ENCODE results near the gene PROM2.
"Not testable (repeated sequence)": the region's sequence is repeated elsewhere in the genome, so short reads cannot be mapped to it uniquely, and the experiment has no call there.

The PROM2 gene, protein sequence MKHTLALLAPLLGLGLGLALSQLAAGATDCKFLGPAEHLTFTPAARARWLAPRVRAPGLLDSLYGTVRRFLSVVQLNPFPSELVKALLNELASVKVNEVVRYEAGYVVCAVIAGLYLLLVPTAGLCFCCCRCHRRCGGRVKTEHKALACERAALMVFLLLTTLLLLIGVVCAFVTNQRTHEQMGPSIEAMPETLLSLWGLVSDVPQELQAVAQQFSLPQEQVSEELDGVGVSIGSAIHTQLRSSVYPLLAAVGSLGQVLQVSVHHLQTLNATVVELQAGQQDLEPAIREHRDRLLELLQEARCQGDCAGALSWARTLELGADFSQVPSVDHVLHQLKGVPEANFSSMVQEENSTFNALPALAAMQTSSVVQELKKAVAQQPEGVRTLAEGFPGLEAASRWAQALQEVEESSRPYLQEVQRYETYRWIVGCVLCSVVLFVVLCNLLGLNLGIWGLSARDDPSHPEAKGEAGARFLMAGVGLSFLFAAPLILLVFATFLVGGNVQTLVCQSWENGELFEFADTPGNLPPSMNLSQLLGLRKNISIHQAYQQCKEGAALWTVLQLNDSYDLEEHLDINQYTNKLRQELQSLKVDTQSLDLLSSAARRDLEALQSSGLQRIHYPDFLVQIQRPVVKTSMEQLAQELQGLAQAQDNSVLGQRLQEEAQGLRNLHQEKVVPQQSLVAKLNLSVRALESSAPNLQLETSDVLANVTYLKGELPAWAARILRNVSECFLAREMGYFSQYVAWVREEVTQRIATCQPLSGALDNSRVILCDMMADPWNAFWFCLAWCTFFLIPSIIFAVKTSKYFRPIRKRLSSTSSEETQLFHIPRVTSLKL

DNA sequence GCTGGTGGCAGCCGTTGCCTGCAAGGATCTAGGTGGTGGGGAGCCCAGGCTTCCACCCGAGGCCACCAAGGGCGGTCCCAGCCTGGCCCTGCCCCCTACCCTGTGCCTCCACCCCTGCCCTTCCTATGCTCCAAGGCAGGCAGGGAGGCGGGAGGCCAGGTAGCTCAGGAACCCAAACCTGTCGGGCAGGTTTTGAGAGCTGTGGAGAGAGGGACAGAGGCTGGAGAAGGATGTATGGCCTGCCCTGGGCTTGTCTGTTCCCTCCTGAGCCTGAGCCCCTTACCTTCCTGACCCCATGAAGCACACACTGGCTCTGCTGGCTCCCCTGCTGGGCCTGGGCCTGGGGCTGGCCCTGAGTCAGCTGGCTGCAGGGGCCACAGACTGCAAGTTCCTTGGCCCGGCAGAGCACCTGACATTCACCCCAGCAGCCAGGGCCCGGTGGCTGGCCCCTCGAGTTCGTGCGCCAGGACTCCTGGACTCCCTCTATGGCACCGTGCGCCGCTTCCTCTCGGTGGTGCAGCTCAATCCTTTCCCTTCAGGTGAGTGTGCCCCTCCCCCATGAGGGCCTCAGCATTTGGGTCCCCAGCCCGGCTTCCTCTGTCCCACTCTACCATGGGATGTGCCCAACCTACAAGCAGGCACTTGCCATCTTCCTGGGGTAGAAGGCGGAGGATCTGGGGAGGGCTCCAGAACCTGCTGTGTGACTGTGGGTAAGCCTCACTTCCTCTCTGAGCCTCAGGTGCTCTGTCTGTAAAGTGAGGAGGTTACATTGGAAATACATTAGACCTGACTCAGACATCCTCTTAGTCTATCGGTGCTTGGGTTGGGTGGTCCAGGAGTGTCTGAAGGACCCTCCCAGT lies at the start of gene PROM2:
Gene PROM2 (plus strand): TSS at position 159 of the 860 bp plus-strand sequence. CDS start 137 bp downstream, at position 296.
- Mint-ChIP-seq H3K4me3 (no peak within 1 kb of the TSS), H3K27me3 (ENCODE audit: low read depth) (no peaks in the 10 kb centered on the region), H3K9me3 (no peaks in the 10 kb centered on the region), H3K27ac (no peak within 1 kb of the TSS), H3K36me3 (ENCODE audit: low read depth) (no peaks in the 10 kb centered on the region), H3K4me1 (ENCODE audit: low read depth) (no peaks in the 10 kb centered on the region)

DNA sequence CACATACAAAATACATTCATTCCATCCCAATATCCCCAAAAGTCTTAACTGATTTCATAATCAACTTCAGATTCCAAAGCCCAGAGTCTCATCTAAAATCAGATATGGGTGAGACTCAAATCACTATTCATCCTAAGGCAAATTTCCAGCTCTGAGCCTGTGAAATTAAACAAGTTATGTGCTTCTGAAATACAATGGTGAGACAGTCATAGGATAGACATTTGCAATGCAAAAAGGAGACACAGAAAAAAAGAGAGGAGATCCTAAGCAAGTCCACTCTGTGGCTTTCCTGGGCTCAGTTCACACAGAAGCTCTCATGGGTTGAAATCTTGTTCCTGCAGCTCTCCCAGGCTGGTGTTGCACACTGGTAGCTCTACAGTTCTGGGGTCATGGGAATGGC lies 48.6 kb upstream of the PROM2 start:
- H3K36me3 Mint-ChIP-seq (ENCODE audit: low read depth): peaks cover 2% of the 10 kb centered on the region
- no peaks in the 10 kb centered on the region for H3K4me1 Mint-ChIP-seq (ENCODE audit: low read depth)
- H3K4me3 Mint-ChIP-seq: no peak overlapping the region
- H3K27ac Mint-ChIP-seq: no peak overlapping the region
- H3K9me3 Mint-ChIP-seq: peaks cover 60% of the 10 kb centered on the region
- no peaks in the 10 kb centered on the region for H3K27me3 Mint-ChIP-seq (ENCODE audit: low read depth)

DNA sequence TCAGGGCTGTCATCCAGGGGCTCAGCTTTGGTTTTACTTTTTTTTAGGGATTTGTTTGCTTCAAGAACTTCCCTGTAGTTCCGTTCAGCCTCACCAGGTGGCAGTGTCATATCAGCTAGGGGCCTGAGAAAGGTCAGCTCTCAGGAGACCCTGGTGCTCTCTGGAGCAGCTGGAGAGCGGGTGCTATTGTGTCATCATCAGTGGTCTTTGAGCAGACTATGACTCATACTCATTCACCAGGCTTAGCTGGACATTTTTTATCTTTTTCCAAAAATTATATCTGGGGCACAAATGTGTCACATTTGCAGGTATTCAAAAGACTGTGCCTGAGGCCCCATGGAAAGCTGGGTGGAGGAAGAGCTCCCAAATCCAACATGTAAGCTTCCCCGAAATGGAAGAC lies 42.5 kb upstream of the PROM2 start:
- Mint-ChIP-seq H3K36me3 (ENCODE audit: low read depth) (no peaks in the 10 kb centered on the region), H3K4me1 (ENCODE audit: low read depth) (no peaks in the 10 kb centered on the region), H3K27ac (no peak overlapping the region), H3K27me3 (ENCODE audit: low read depth) (no peaks in the 10 kb centered on the region), H3K9me3 (peaks cover 30% of the 10 kb centered on the region), H3K4me3 (no peak overlapping the region)

DNA sequence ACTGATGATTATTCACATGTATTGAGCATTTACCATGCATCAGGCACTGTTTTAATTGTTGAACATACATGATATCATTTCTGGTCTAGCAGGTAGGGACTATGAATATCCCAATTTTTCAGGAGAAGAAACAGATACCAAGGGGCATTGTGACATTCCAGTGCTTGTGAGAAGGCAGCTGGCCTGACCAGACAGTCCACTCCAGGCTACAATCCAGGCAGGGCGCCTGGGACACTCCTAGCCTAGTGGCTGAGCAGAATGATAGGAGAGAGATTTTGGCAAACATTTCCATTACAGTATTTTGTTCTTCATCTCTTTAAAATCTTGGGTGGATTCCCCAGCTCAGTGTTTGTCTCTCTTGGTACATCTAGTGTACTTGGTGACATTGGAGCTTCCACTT lies 42.0 kb upstream of the PROM2 start:
- H3K4me3 Mint-ChIP-seq: no peak overlapping the region
- H3K36me3 Mint-ChIP-seq (ENCODE audit: low read depth): no peaks in the 10 kb centered on the region
- H3K27ac Mint-ChIP-seq: no peak overlapping the region
- H3K27me3 Mint-ChIP-seq (ENCODE audit: low read depth): no peaks in the 10 kb centered on the region
- H3K9me3 Mint-ChIP-seq: peaks cover 27% of the 10 kb centered on the region
- H3K4me1 Mint-ChIP-seq (ENCODE audit: low read depth): no peaks in the 10 kb centered on the region

DNA sequence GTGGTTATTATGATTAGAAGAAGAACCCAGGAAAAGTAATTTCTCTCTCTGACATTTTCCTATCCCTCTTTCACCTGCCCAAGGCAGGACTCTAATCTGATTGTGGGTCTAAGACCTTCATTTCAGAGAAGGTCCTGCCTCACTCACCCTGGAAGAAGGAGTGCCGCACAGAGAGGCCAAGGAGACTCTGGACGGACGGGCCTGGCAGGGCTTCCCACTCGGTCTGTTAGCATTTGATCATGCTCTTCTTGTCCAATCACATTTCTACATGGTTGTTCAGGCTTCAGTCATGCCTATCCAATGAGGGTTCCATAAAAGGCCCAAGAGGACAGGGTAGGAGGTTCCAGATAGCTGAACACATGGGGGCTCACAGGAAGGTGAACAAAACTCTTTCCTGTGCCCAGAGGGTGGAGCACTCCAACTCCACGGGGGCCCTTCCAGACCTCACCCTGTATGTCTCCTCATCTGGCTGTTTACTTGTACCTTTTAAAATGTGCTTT lies 39.9 kb upstream of the PROM2 start:
- H3K36me3 Mint-ChIP-seq (ENCODE audit: low read depth): no peaks in the 10 kb centered on the region
- H3K27ac Mint-ChIP-seq: no peak overlapping the region
- no peaks in the 10 kb centered on the region for H3K27me3 Mint-ChIP-seq (ENCODE audit: low read depth)
- H3K4me3 Mint-ChIP-seq: no peak overlapping the region
- H3K9me3 Mint-ChIP-seq: peaks cover 25% of the 10 kb centered on the region
- no peaks in the 10 kb centered on the region for H3K4me1 Mint-ChIP-seq (ENCODE audit: low read depth)

DNA sequence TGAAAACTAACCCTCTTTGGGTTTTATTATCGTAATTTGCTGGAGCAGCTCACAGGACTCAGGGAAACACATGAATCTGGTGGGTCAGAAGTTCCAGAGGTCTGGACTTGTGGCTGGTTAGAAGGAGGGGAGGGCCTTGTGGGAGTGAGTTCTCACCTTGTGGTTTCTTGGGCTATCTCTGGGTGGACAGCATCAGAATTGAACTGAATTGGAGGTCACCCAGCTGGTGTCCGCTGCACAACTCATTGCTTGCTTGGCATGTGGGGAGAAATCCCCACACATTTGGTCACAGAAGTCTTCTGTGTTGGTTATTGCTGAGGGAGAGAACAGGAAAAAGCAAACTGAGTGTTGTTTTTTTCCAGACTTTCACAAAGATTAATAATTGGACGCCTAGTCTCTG lies 39.4 kb upstream of the PROM2 start:
- H3K4me1 Mint-ChIP-seq (ENCODE audit: low read depth): no peaks in the 10 kb centered on the region
- H3K36me3 Mint-ChIP-seq (ENCODE audit: low read depth): no peaks in the 10 kb centered on the region
- H3K9me3 Mint-ChIP-seq: peaks cover 23% of the 10 kb centered on the region
- H3K27me3 Mint-ChIP-seq (ENCODE audit: low read depth): no peaks in the 10 kb centered on the region
- no peak overlapping the region for H3K4me3 Mint-ChIP-seq
- H3K27ac Mint-ChIP-seq: no peak overlapping the region

DNA sequence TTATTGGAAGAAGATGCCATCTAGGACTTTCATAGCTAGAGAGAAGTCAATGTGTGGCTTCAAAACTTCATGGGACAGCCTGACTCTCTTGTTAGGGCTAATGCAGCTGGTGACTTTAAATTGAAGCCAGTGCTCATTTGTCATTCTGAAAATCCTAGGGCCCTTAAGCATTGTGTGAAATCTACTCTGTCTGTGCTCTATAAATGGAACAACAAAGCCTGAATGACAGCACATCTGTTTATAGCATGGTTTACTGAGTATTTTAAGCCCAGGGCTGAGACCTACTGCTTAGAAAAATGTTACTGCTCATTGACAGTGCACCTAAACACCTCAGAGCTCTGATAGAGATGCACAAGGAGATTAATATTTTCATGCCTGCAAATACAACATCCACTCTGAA lies 36.1 kb upstream of the PROM2 start:
- H3K4me3 Mint-ChIP-seq: no peak overlapping the region
- peaks cover 45% of the 10 kb centered on the region for H3K9me3 Mint-ChIP-seq
- no peak overlapping the region for H3K27ac Mint-ChIP-seq
- no peaks in the 10 kb centered on the region for H3K27me3 Mint-ChIP-seq (ENCODE audit: low read depth)
- no peaks in the 10 kb centered on the region for H3K36me3 Mint-ChIP-seq (ENCODE audit: low read depth)
- no peaks in the 10 kb centered on the region for H3K4me1 Mint-ChIP-seq (ENCODE audit: low read depth)

DNA sequence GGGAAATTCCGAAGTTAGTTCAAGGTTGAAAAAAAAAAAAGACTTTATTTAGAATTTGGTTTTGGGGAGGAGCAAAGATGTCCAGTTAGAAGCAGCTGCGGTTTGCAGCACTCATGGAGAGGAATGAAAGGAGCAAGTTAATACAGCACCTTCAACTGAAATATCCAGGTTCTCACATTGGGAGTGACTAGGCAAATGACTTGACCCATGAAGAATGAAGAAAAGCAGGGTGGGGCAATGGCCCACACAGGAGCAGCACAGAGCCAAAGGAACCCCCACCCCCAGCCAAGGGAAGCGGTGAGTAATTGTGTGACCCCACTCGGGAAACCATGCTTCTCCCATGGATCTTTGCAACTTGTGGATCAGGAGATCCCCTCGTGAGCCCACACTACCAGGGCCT lies 34.2 kb upstream of the PROM2 start:
- Mint-ChIP-seq H3K9me3 (peaks cover 45% of the 10 kb centered on the region), H3K4me1 (ENCODE audit: low read depth) (no peaks in the 10 kb centered on the region), H3K36me3 (ENCODE audit: low read depth) (no peaks in the 10 kb centered on the region), H3K27me3 (ENCODE audit: low read depth) (no peaks in the 10 kb centered on the region), H3K27ac (no peak overlapping the region), H3K4me3 (no peak overlapping the region)

DNA sequence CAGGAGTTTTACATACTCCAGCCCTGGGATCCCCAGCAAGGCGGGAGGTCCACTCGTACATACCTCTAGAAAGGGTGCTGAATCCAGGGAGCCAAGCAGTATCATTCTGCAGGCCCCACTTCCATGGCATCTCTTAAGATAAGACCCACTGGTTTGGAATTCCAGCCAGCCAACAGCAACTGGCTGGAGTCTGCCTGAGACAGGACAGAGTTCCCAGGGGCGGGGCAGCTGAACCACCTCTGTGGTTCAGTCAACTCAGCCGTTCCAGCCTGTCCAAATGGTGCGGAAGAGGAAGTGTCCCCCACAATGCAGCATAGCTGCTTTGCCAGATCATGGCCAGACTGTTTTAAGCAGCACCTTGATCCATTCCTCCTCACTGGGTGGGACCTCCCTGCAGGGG lies 33.7 kb upstream of the PROM2 start:
- Mint-ChIP-seq H3K36me3 (ENCODE audit: low read depth) (no peaks in the 10 kb centered on the region), H3K4me1 (ENCODE audit: low read depth) (no peaks in the 10 kb centered on the region), H3K27me3 (ENCODE audit: low read depth) (no peaks in the 10 kb centered on the region), H3K27ac (no peak overlapping the region), H3K9me3 (peaks cover 43% of the 10 kb centered on the region), H3K4me3 (no peak overlapping the region)

DNA sequence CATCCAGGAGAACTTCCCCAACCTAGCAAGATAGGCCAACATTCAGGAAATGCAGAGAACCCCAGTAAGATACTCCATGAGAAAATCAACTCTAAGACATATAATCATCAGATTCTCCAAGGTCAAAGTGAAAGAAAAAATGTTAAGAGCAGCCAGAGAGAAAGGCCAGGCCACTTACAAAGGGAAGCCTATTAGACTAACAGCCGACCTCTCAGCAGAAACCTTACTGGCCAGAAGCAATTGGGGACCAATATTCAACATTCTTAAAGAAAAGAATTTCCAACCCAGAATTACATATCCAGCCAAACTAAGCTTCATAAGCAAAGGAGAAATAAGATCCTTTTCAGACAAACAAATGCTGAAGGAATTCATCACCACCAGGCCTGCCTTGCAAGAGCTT lies 32.2 kb upstream of the PROM2 start:
- H3K27ac Mint-ChIP-seq; H3K36me3 Mint-ChIP-seq (ENCODE audit: low read depth); H3K4me3 Mint-ChIP-seq; H3K4me1 Mint-ChIP-seq (ENCODE audit: low read depth); H3K27me3 Mint-ChIP-seq (ENCODE audit: low read depth): not testable (repeated sequence)
- peaks cover 37% of the 10 kb centered on the region for H3K9me3 Mint-ChIP-seq

DNA sequence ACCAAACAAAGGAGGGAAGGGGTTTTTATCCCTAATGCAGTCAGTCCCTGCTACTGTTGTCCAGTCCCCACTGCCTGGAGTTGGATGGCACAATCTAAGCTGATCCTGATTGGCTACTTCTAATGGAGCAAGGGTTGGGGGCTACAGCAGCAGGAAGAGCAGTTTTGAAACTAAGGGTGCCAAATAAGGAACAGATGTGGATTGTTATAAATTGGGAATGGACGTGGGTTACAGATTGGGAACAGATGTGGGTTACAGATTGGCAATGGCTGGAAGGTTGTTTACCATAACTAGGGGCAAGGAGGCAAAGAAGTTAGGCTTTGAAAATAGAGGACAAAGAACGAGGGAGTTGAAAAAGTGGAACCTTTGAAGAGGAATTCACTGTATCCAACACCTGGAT lies 16.0 kb upstream of the PROM2 start:
- Mint-ChIP-seq H3K4me3 (no peak overlapping the region), H3K27ac (no peak overlapping the region), H3K9me3 (peaks cover 23% of the 10 kb centered on the region), H3K27me3 (ENCODE audit: low read depth) (no peaks in the 10 kb centered on the region), H3K36me3 (ENCODE audit: low read depth) (no peaks in the 10 kb centered on the region), H3K4me1 (ENCODE audit: low read depth) (no peaks in the 10 kb centered on the region)

DNA sequence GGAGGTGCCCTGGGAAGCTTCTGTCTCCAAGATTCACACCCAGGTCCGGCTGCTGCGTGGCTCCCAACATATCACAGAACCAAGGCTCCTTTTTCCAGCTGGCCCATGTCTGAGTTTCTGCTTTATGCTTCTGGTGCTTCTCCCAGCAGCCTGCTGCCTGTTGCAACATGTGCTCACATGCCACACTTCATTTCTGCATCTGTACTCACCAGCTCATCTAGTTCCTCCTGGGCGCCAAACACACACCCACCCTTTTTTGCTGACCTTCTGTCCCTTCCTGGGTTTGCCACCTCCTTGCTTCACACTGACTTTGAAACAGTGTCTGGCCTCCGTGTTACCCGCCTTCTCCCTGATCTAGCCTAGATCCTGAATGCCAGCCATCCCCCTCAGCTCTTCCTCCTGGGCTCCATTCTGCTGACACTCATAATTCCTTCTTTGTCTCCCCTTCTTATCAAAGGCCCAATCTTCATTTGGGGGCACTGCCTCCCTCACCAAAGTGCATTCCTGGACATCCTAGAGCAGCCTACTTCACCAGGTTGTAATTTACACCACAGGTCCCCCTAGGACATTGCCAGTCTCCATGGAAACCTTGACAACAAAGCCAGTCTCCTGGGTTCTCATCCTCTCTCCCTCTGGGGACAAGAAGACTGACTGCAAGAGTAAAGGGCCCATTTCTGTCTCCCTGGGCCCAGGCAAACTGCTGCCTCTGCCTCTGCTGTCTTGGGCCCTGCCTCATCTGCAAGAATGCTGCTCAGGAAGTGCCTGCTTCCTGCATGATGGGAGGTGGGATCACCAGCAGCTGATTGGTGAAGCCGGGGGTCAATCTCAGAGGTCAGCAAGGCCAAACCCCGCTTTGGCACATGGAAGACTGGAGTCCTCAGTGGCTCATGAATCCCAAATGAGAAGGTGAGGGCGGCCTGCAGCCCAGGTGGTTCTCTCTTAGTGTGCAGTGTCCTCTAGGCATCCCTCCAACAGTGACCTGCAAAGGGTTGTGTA lies 13.9 kb upstream of the PROM2 start:
- no peaks in the 10 kb centered on the region for H3K4me1 Mint-ChIP-seq (ENCODE audit: low read depth)
- no peaks in the 10 kb centered on the region for H3K36me3 Mint-ChIP-seq (ENCODE audit: low read depth)
- H3K27ac Mint-ChIP-seq: no peak overlapping the region
- no peaks in the 10 kb centered on the region for H3K27me3 Mint-ChIP-seq (ENCODE audit: low read depth)
- no peak overlapping the region for H3K4me3 Mint-ChIP-seq
- peaks cover 23% of the 10 kb centered on the region for H3K9me3 Mint-ChIP-seq

DNA sequence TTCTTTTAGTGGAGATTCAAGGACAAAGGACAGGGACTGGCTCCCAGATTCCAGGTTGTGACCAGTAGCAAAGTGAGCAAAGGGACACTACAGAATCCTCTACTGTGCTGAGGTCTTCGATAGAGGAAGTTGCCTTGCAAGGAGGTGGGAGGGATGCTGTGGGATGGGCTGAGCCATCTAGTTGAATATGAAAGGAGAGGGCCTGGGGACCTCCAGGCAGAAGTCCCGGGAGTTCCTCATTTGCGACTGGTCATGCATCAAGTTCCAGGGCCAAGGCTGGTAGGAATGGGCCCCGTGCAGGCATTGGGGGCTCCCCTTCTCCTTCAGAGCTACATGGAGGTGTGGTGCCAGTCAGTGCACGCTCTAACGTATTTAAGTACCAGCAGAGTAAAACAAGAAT lies 12.6 kb upstream of the PROM2 start:
- Mint-ChIP-seq H3K27ac (no peak overlapping the region), H3K4me1 (ENCODE audit: low read depth) (no peaks in the 10 kb centered on the region), H3K9me3 (peaks cover 16% of the 10 kb centered on the region), H3K36me3 (ENCODE audit: low read depth) (no peaks in the 10 kb centered on the region), H3K4me3 (no peak overlapping the region), H3K27me3 (ENCODE audit: low read depth) (no peaks in the 10 kb centered on the region)

Measured in T-helper 1 cell treated with Interleukin-12 subunit alpha and Interleukin-12 subunit beta and Interleukin-4 antibody, amounts not matched to agents 30 μg/mL and 1 μg/mL, for 36 hours (primary cell).